Hippocampal formation (tissue), 2 donors: ENCODE data around the gene TBL1XR1.

Experiments used
- DNase-seq, 2 donors: peaks; one replicate each; lab custom pipeline; 2025; lab: John Stamatoyannopoulos, UW

Gene TBL1XR1

DNA sequence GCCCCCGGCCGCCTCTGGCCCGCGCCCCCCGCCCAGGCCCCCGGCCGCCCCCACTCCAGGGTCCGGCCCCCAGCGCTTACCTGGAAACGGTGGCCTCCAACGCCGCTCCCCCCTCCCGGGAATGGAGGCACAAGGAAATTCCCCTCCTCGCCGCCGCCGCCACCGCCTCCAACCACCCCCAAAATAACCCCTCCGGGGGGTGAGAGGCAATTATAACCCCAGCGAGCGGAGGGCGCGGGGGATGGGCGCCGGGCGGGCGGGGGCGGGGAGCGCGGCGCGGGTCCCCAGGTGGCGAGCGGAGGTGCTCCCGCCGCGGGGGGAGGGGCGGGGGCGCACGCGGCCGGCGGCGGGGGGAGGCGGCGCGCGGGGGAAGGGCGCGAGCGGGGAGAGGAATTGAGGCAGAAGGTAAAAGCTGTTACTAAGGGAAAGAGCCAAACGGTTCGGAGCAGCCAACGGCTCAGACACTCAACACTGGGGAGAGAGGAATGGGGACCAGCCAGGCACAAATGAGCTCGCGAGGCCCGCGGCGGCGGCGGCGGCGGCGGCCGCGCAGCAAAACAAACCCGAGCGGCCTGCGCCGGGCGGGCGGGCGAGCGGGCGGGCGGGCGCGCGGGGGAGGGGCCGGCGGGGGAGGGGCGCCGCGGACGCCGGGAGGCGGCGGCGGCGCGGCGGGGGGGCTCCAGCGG lies at the start of gene TBL1XR1:
Gene TBL1XR1 (minus strand): TSS at position 442 of the 686 bp plus-strand sequence. CDS start 132,505 bp downstream, outside the sequence.
- DNase-seq = peak; percentile 91 to 98

DNA sequence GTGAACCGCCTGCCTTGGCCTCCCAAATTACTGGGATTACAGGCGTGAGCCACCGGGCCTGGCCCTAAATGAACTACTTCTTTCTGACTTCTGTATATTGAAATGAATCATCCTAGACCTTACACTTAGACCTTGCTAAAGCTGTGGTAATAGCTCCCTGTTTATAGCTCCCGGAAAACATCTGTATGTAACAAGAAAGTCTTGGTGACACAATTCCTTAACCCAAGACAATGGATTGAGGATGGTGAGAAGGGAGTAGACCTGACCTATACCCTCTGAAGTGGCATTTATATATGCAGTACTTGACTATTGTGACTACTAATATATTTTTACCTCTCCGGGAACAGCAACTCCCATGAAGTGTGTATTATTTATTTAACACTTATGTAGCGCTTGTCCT lies 48.0 kb upstream of the TBL1XR1 start:
- DNase-seq = no peak

DNA sequence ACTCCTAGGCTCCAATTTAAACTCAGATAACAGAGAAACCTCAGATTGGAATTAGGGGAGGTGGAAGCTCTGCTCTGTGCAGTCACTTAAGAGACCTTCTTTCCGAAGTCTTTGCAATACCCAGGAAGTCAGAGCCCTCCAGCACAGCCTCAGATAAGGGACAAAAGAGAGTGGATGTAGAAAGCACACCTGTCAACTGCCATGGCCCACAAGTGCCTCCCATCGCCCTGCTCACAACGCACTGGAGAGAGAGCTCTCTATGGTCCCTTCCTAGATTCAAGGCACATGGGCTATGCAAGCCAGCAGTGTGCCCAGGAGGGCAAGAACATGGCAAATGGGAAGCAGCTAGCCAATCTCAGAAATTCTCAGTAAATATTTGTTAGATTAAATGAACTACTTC lies 47.3 kb upstream of the TBL1XR1 start:
- no peak for DNase-seq

DNA sequence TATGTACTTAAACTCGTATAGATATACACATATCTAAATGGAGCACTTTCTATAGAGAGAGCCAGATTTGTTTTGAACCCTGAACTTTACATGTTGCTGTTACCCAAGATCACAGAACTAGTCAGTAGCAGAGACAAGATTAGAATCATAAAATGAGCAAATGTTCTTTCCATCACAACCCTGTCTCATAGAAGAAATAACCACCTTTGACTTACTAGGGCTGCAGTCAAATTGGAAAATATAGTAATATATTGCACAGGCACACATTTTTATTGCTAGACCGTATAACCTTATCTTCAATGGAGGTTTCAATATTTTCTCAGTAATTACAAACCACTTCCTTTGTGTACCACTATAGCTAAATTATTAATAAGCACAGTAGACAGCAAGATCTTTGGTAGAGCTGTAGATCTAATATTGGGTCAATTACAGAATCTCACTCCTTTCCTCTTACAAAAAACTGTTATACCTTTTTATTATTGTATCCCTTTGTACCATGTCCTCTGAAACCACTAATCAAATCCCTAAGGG lies 41.5 kb upstream of the TBL1XR1 start:
- no peak for DNase-seq

DNA sequence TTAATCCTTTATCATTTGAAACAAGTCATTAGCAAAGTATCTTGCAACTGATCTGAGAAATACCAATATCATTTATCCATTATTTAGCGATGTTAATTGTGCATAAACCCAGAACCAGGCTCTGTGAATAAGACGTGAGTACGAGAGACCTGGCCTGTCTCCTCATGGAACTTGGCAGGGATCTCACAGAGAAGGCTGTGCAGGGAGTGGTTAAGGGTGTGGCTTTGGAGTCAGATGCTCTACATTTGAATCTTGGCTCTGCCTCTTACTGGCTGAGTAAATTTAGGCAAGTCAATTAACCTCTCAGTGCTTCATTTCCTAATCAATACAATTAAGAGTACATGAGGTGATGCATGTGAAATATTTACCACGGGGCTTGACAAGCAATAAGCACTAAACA lies 39.9 kb upstream of the TBL1XR1 start:
- no peak for DNase-seq

DNA sequence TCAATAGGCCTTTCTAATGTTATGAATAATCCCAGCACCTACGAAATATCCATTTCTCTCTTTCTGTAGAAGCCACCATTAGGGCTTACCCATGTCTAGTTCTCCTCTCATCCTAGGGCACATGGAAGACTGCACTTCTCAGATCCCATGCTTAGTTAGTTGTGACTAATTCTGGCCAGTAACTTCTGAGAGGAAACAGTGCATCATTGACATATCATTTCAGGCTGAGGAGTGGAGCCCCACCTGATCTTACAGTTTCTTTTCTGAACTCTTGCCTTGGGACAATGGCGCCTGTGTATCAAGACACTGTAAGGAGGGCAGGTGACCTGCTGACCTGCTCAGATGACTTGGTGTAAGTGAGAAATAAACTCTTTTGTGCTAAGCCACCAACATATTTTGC lies 39.4 kb upstream of the TBL1XR1 start:
- DNase-seq = no peak

- DNase-seq = no peak
These were observed 36.8 kb upstream of the TBL1XR1 start for GRCh38 chr3:177234121-177234520.

- DNase-seq = no peak
These were observed 34.0 kb upstream of the TBL1XR1 start for GRCh38 chr3:177231242-177231641.

GRCh38 chr3:177230641-177231040 lies 33.4 kb upstream of the TBL1XR1 start:
- no peak for DNase-seq

DNA sequence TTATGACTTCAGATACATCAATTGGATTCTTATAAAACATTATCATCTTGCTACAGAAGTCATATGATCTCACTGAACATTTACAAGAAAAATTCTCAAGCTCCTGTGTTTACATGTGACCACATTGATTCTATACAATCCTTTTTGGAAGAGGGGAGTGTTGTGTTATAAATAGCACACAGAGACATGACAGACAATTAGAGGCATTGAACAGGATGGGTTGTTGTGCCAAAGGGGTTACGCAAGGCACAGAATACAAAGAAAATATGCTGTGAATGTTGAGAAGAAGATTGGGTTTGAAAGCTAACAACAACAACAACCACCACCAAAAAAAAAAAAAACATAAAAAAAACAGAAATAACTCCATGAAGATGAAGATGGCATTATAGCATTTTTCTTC lies 32.5 kb upstream of the TBL1XR1 start:
- peak in 1 of 2 donors; percentile 12 for DNase-seq

- DNase-seq = no peak
These were observed 31.4 kb upstream of the TBL1XR1 start for GRCh38 chr3:177228601-177229190.

GRCh38 chr3:177224414-177224813 lies 27.1 kb upstream of the TBL1XR1 start:
- DNase-seq = no peak

- no peak for DNase-seq
These were observed 24.5 kb upstream of the TBL1XR1 start for GRCh38 chr3:177221744-177222143.

- DNase-seq = no peak
These were observed 23.1 kb upstream of the TBL1XR1 start for GRCh38 chr3:177220136-177220974.

GRCh38 chr3:177213801-177214535 lies 16.7 kb upstream of the TBL1XR1 start:
- DNase-seq = no peak

DNA sequence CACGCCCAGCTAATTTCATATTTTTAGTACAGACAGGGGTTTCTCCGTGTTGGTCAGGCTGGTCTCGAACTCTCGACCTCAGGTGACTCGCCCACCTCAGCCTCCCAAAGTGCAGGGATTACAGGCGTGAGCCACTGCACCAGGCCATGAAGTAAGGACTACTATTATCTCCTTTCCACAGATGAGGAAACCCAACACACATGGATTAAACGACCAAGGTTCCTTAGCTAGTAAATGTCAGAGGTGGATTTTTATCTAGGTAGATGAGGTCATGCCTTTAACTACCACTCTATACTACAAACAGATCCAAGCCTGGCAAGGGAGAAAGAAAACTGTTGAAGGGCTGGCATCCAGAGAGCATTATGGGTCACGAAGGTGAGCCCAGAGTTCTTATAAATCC lies 15.5 kb upstream of the TBL1XR1 start:
- DNase-seq = no peak

GRCh38 chr3:177212278-177212610 lies 15.0 kb upstream of the TBL1XR1 start:
- no peak for DNase-seq

DNA sequence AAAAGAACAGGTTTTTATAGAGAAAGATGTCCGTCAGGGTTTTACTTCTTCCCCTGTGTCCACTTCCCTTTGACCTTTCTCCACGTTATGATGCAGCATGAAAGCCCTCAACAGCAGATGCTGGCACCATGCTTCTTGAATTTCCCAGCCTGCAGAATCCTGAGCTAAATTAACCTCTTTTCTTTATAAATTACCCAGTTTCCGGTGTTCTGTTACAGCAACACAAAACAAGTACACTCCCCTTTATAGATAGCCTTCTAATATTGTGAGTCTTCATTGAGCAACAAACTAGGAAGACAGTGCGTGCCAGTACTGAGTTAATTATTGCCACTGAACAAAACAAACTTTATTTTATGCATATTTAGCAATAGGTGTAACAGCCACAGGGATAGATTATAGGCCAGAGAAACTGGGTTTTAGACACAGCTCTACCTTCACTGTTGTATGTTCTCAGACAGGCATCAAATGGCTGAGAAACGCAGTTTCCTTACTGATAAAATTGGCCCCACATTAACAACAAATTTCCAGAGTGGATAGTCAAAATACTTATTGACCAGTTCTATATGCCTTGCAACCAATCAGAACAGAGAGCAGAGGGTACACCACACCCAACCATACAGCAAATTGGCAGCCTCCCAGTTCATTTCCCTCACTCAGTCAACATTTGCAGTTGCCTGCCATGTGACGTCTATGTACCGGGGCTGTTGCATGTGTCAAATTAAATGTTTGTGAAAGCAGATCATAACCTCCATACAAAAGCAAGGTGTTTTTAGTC lies 14.4 kb upstream of the TBL1XR1 start:
- DNase-seq = no peak

DNA sequence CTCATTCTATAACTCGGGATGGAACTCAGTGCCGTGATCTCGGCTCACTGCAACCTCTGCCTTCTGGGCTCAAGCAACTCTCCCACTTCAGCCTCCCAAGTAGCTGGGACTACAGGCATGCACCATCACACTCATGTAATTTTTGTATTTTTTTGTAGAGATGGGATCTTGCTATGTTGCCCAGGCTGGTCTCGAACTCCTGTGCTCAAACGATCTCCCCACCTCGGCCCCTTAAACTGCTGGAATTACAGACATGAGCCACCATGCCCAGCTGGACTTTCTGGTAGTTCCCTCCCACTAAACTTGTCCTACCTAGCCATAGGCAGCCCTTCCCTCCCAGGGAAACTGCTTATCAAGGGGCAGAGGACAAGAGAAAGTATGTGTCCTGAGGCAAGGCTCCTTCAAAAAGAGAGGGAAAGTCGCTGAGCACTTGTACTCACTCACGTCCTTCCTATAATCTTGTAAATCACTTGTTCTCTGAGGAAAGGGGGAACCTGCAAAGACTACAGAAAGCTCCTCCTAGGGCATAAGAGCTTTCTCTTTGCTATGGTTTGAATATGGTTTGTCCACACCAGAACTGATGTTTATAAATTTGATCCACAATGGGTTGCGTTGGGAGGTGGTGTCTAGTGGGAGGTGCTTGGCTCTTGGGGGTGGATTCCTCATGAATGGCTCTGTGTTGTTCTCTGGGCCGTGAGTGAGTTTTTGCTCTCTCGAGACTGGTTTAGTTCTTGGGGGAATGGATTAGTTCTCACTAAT lies 13.6 kb upstream of the TBL1XR1 start:
- DNase-seq = no peak

GRCh38 chr3:177209509-177209908 lies 12.2 kb upstream of the TBL1XR1 start:
- DNase-seq = no peak

DNA sequence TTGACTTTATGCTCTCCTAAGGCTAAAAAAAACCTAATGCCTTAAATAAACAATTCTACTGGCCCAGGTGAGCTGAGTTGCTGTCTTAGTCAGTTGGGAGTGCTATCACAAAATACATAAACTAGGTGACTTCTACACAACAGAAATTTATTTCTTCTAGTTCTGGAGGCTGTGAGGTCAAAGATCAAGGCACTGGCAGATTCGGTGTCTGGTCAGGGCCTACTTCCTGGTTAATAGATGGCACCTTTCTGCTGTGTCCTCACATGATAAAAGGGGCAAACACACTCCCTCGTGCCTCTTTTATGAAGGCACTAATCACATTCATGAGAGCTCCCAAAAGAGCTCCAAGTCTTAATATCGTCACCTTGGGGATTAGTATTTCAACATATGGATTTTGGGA lies 11.5 kb upstream of the TBL1XR1 start:
- DNase-seq = no peak
